HepG2 (cell line): ENCODE measurements around the gene E2F1. TPM values are rescaled to one million over a fixed set of nuclear protein-coding genes. Genes with fewer than 3 reads are reported as not detected.

Experiments
- ELK4 ChIP-seq: sonication (generic); formaldehyde crosslinking; IDR thresholded peaks from 2 replicates; pipeline ENCODE4 v1.9.0; 2021; ENCODE audit warnings: missing genetic modification reagents, borderline replicate concordance
- FLYWCH1 ChIP-seq: sonication (generic); formaldehyde crosslinking; IDR thresholded peaks from 2 replicates; pipeline ENCODE4 v1.8.1; 2023; ENCODE audit warnings: mild to moderate bottlenecking, missing genetic modification reagents
- FOSL1 ChIP-seq: sonication (generic); formaldehyde crosslinking; IDR thresholded peaks from 2 replicates; pipeline ENCODE4 v1.9.0; 2021; ENCODE audit warnings: missing genetic modification reagents, borderline replicate concordance
- FOXC1 ChIP-seq: sonication (generic); formaldehyde crosslinking; IDR thresholded peaks from 2 replicates; pipeline ENCODE4 v1.8.0; 2022; ENCODE audit warnings: mild to moderate bottlenecking, missing genetic modification reagents, borderline replicate concordance
- GMEB2 ChIP-seq: IDR thresholded peaks from 2 replicates; pipeline ENCODE4 v1.6.1; 2016; ENCODE audit warnings: missing biosample characterization, missing genetic modification reagents, low read depth
- HBP1 ChIP-seq: IDR thresholded peaks from 2 replicates; pipeline ENCODE4 v1.6.1; 2016; ENCODE audit warnings: low read depth, control low read depth
- HCFC1 ChIP-seq: fragments of 150-350 bp; IDR thresholded peaks from 2 replicates; pipeline ENCODE4 v1.6.1; 2014; ENCODE audit warnings: low read depth, low read length
- HMG20A ChIP-seq: IDR thresholded peaks from 2 replicates; pipeline ENCODE4 v1.6.1; 2016; ENCODE audit warnings: borderline replicate concordance
- PHF5A ChIP-seq: IDR thresholded peaks from one replicate; pipeline ENCODE4 v1.6.1; 2018; ENCODE audit warnings: low read depth, missing genetic modification reagents; ENCODE audit not compliant: unreplicated experiment
- REPIN1 ChIP-seq: sonication (generic); formaldehyde crosslinking; IDR thresholded peaks from 2 replicates; pipeline ENCODE4 v1.8.0; 2022; ENCODE audit warnings: missing genetic modification reagents, low read depth, mild to moderate bottlenecking, borderline replicate concordance
- SIX4 ChIP-seq: sonication (generic); formaldehyde crosslinking; IDR thresholded peaks from 2 replicates; pipeline ENCODE4 v1.4.0; 2020; ENCODE audit warnings: missing genetic modification reagents
- SMAD3 ChIP-seq: sonication (generic); formaldehyde crosslinking; IDR thresholded peaks from 2 replicates; pipeline ENCODE4 v1.4.0; 2020; ENCODE audit warnings: missing genetic modification reagents
- SMAD9 ChIP-seq: sonication (generic); formaldehyde crosslinking; IDR thresholded peaks from 2 replicates; pipeline ENCODE4 v1.5.1; 2020; ENCODE audit warnings: mild to moderate bottlenecking, missing genetic modification reagents
- SNAPC5 ChIP-seq: sonication (generic); formaldehyde crosslinking; IDR thresholded peaks from 2 replicates; pipeline ENCODE4 v1.8.1; 2023; ENCODE audit warnings: mild to moderate bottlenecking, missing genetic modification reagents, borderline replicate concordance
- TCF12 ChIP-seq, 2 experiments: fragments of 450-650 bp in 1 of 2; sonication (generic) in 1 of 2; formaldehyde crosslinking in 1 of 2; IDR thresholded peaks; 2 replicates each; pipeline versions ENCODE4 v1.6.1 to v1.8.0; 2017 to 2022; ENCODE audit warnings: antibody characterized with exemption in 1 of 2, mild to moderate bottlenecking in 1 of 2, missing genetic modification reagents in 1 of 2, moderate library complexity in 1 of 2
- TRAFD1 ChIP-seq: sonication (generic); formaldehyde crosslinking; IDR thresholded peaks from 2 replicates; pipeline ENCODE4 v1.5.1; 2020; ENCODE audit warnings: missing genetic modification reagents, mild to moderate bottlenecking, borderline replicate concordance
- ZFP36L2 ChIP-seq: sonication (generic); formaldehyde crosslinking; IDR thresholded peaks from 2 replicates; pipeline ENCODE4 v1.4.0; 2020; ENCODE audit warnings: missing genetic modification reagents
- ZFX ChIP-seq: sonication (generic); formaldehyde crosslinking; IDR thresholded peaks from 2 replicates; pipeline ENCODE4 v1.4.0; 2020; ENCODE audit warnings: mild to moderate bottlenecking, low read depth, missing genetic modification reagents, moderate library complexity
- ZNF121 ChIP-seq: sonication (generic); formaldehyde crosslinking; IDR thresholded peaks from 2 replicates; pipeline ENCODE4 v1.5.0; 2020; ENCODE audit warnings: mild to moderate bottlenecking, missing genetic modification reagents
- ZNF598 ChIP-seq: sonication (generic); formaldehyde crosslinking; IDR thresholded peaks from 2 replicates; pipeline ENCODE4 v1.5.1; 2020; ENCODE audit warnings: mild to moderate bottlenecking, missing genetic modification reagents, borderline replicate concordance
- ZNF784 ChIP-seq: sonication (generic); formaldehyde crosslinking; IDR thresholded peaks from 2 replicates; pipeline ENCODE4 v1.5.1; 2020; ENCODE audit warnings: missing genetic modification reagents, mild to moderate bottlenecking, borderline replicate concordance
- ZNF839 ChIP-seq: sonication (generic); formaldehyde crosslinking; IDR thresholded peaks from 2 replicates; pipeline ENCODE4 v1.4.0; 2020; ENCODE audit warnings: missing genetic modification reagents, mild to moderate bottlenecking, borderline replicate concordance
- ZSCAN12 ChIP-seq: sonication (generic); formaldehyde crosslinking; IDR thresholded peaks from 2 replicates; pipeline ENCODE4 v1.9.0; 2021; ENCODE audit warnings: mild to moderate bottlenecking, missing genetic modification reagents
- polyA plus RNA-seq, 8 experiments: library from polyadenylated mRNA; depleted of rRNA in 3 of 8; stranded (reverse) in 7 of 8; unstranded in 1 of 8; fragments of >200 nt; fragmentation: Illumina TruSeq in 4 of 8; extraction: Trizol in 4 of 8; gene quantifications; 2 replicates each; pipeline versions ENCODE4 v1.2.1 to v1.2.3, GENCODE V29; 2011 to 2016; ENCODE audit warnings: low read depth in 4 of 8, missing spikeins in 1 of 8, mixed read lengths in 1 of 8; ENCODE audit not compliant: insufficient read depth in 1 of 8
- total RNA-seq, 5 experiments: library from RNA; depleted of rRNA; stranded (reverse); fragments of >200 nt; fragmentation: Illumina TruSeq; extraction: Trizol; gene quantifications; 2 replicates each; pipeline ENCODE4 v1.2.3, GENCODE V29; 2016; ENCODE audit warnings: low read depth in 1 of 5

The E2F1 gene
- total and polyA plus RNA-seq, 2 of the 13 experiments (the other 11 are each of a cell fraction or from before 2014, with no cell fraction given), result 25.5 to 39.4 TPM

GRCh38 chr20:33688938-33689424, 2.8 kb upstream of the E2F1 start (continued):
- TF ChIP-seq ZNF784 (CRISPR knock-in tag) (no peak), GMEB2 (CRISPR knock-in tag) (no peak), HMG20A (CRISPR knock-in tag) (no peak), ZNF121 (CRISPR knock-in tag) (no peak), SMAD9 (CRISPR knock-in tag) (no peak; the same call in 1 of the 2 replicates), REPIN1 (CRISPR knock-in tag) (peak; percentile 83), ELK4 (CRISPR knock-in tag) (no peak), ZNF598 (CRISPR knock-in tag) (no peak), FLYWCH1 (CRISPR knock-in tag) (peak; percentile 58; the same call in 1 of the 2 replicates), HCFC1 (no peak), SIX4 (CRISPR knock-in tag) (peak; percentile 40; the same call in 1 of the 2 replicates), PHF5A (CRISPR knock-in tag) (no peak), ZNF839 (CRISPR knock-in tag) (no peak), FOXC1 (CRISPR knock-in tag) (no peak), ZFP36L2 (CRISPR knock-in tag) (no peak), TCF12 (IDR thresholded peaks at IDR 0.05) (no peak), TCF12 (CRISPR knock-in tag; IDR thresholded peaks at IDR 0.05) (no peak), ZSCAN12 (CRISPR knock-in tag) (no peak), FOSL1 (peak; percentile 41; the same call in 1 of the 2 replicates), ZFX (CRISPR knock-in tag) (no peak; the same call in none of the 2 replicates), TRAFD1 (CRISPR knock-in tag) (no peak), HBP1 (no peak), SNAPC5 (CRISPR knock-in tag) (0 out of 2 replicates have a peak, but pooled peaks have one; percentile 57), SMAD3 (CRISPR knock-in tag) (no peak)
